PFSK-1 (cell line): ENCODE data around the gene NOVA2.

Experiments used
- FOXP2 ChIP-seq: optimal IDR thresholded peaks from 2 replicates; pipeline ENCODE3; 2011; ENCODE audit warnings: borderline replicate concordance, control low read depth, inconsistent platforms; ENCODE audit not compliant: insufficient read depth; ENCODE audit errors: extremely low read length, extremely low read depth
- POLR2AphosphoS5 ChIP-seq: IDR thresholded peaks from 2 replicates; pipeline ENCODE4 v1.6.1; 2012; ENCODE audit warnings: low read depth, mild to moderate bottlenecking, control low read depth, low read length, moderate library complexity
- SIN3A ChIP-seq: IDR thresholded peaks from 2 replicates; pipeline ENCODE4 v1.6.1; 2012; ENCODE audit warnings: mild to moderate bottlenecking, low read length, moderate library complexity, borderline replicate concordance; ENCODE audit not compliant: insufficient read depth
- TAF1 ChIP-seq: IDR thresholded peaks from 2 replicates; pipeline ENCODE4 v1.6.1; 2012; ENCODE audit warnings: low read length, control low read depth, borderline replicate concordance; ENCODE audit not compliant: insufficient read depth
- TF ChIP-seq, protein P1 (sequence below), 2 experiments: IDR thresholded peaks; 2 replicates each; pipeline versions ENCODE4 v1.6.1 to v1.8.0; 2011 to 2012; ENCODE audit warnings: low read depth in 2 of 2, low read length in 2 of 2, control low read depth in 1 of 2, inconsistent platforms in 1 of 2, mild to moderate bottlenecking in 1 of 2, moderate library complexity in 1 of 2; ENCODE audit not compliant: insufficient read depth in 1 of 2

The NOVA2 gene

DNA sequence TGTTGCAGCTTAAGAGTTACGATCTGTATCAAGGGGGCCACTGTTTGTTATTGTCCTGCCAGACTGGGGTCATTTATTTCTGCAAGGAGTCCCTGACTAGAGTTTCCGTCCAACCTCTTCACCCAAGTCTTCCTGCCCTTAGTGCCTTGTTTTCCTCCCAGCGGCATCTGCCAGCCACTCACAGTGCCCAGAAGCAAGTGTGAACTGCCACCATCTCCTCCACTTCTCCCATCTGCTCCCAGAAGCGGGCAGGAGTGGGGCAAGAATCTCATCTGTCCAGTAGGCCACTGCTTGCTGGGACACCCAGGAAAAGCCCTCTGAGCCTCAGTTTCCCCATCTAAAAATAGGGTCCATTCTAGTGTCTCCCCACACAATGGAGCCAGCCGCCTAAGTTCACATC, 4.0 kb downstream of the NOVA2 start:
- TF ChIP-seq TAF1 = no peak
- no peak for TF ChIP-seq POLR2AphosphoS5
- TF ChIP-seq, protein P1, sequence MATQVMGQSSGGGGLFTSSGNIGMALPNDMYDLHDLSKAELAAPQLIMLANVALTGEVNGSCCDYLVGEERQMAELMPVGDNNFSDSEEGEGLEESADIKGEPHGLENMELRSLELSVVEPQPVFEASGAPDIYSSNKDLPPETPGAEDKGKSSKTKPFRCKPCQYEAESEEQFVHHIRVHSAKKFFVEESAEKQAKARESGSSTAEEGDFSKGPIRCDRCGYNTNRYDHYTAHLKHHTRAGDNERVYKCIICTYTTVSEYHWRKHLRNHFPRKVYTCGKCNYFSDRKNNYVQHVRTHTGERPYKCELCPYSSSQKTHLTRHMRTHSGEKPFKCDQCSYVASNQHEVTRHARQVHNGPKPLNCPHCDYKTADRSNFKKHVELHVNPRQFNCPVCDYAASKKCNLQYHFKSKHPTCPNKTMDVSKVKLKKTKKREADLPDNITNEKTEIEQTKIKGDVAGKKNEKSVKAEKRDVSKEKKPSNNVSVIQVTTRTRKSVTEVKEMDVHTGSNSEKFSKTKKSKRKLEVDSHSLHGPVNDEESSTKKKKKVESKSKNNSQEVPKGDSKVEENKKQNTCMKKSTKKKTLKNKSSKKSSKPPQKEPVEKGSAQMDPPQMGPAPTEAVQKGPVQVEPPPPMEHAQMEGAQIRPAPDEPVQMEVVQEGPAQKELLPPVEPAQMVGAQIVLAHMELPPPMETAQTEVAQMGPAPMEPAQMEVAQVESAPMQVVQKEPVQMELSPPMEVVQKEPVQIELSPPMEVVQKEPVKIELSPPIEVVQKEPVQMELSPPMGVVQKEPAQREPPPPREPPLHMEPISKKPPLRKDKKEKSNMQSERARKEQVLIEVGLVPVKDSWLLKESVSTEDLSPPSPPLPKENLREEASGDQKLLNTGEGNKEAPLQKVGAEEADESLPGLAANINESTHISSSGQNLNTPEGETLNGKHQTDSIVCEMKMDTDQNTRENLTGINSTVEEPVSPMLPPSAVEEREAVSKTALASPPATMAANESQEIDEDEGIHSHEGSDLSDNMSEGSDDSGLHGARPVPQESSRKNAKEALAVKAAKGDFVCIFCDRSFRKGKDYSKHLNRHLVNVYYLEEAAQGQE (IDR thresholded peaks at IDR 0.05; ENCODE audit: insufficient read depth in 1 of 2, low read depth in 2 of 2, low read length in 2 of 2) = no peak
- no peak for TF ChIP-seq FOXP2
- TF ChIP-seq SIN3A = no peak

DNA sequence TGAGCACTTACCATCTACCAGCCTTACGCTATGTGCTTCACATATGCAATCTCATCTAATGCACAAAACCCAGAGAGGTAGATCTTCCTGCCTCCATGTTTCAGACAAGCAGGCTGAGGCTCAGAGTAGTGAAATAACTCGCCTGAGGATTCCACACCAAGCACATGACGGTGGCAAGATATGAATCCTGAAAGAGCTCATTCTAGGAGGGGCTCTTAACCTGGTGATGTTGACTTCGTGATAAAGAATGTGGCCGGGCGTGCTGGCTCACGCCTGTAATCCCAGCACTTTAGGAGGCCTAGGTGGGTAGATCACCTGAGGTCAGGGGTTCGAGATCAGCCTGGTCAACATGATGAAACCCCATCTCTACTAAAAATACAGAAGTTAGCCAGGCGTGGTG, 5.0 kb downstream of the NOVA2 start:
- no peak for TF ChIP-seq SIN3A
- no peak for TF ChIP-seq TAF1
- TF ChIP-seq, protein P1 (IDR thresholded peaks at IDR 0.05; ENCODE audit: insufficient read depth in 1 of 2, low read depth in 2 of 2, low read length in 2 of 2) = no peak
- TF ChIP-seq POLR2AphosphoS5 = no peak
- TF ChIP-seq FOXP2 = no peak

DNA sequence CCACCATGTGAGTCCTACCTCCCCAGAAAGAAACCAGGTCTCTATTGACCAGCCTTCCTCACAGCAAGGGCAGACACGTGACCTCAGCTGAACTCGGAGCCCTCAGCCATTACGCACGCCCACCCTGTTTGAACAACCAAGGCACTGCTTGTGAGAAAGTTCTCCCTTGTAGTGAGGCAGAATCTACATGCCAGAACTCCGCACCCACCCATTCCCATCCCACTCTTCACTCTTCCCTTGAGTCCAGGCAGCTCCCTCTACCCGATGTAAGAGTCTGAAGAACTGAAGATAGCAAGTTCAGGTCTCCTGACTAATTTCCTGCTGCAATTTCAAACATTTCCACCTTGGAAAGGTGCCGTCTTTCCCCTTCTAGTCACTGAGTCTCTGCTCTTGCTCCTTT, 6.4 kb downstream of the NOVA2 start:
- TF ChIP-seq FOXP2 (no peak), POLR2AphosphoS5 (no peak), SIN3A (no peak)

DNA sequence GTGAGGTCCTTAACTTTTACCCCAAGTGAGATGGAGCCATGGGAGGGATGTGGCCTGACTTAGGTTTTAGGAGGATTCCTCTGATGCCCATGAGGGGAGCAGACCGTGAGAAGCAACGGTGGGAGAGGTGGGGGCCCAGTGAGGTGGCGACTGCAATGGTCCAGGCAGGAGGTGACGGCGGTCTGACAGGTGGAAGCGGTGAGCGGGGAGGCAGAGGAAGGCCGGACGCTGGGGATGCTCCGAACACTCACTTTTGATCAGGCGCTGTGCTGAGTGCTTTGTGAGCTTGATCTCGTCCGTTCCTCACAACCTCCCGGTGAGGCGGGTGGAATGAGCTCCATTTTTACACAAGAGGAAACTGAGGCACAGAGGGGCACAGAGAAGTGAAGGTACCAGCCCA, 11.6 kb downstream of the NOVA2 start:
- TF ChIP-seq FOXP2 = no peak
- TF ChIP-seq POLR2AphosphoS5 = no peak

DNA sequence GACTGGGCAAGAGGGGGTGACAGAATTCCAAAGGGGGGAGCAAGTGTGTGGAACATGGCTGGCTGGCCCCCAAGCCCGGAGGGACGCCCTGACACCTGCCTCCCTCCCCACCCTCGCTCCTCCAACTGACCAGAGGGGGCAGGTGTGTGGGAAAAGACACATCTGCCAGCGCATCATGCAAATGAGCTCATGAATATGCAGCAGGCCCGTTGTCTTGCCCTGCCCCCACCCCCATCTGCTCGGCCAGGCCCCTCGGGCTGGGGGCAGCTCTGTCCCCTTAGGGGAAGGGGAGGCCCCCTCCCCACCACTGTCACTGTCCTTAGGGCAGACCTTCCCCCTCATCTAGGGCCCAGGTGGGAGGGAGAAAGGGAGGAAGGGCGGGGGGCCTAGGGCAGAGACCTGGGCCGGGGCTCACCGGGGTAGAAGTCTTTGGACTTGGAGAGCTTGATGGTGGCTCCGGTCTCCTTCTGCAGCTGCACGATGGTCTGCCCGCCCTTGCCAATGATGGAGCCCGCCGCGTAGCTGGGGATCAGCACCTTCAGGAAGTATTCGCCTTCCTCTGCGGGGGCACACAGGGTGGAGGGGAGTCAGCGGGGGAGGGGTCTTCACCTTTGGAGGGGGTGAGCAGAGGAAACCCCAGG, 12.9 kb downstream of the NOVA2 start:
- TF ChIP-seq TAF1 = no peak
- TF ChIP-seq, protein P1 (IDR thresholded peaks at IDR 0.05; ENCODE audit: insufficient read depth in 1 of 2, low read depth in 2 of 2, low read length in 2 of 2) = no peak
- no peak for TF ChIP-seq SIN3A
- TF ChIP-seq FOXP2 = no peak
- TF ChIP-seq POLR2AphosphoS5 = no peak

DNA sequence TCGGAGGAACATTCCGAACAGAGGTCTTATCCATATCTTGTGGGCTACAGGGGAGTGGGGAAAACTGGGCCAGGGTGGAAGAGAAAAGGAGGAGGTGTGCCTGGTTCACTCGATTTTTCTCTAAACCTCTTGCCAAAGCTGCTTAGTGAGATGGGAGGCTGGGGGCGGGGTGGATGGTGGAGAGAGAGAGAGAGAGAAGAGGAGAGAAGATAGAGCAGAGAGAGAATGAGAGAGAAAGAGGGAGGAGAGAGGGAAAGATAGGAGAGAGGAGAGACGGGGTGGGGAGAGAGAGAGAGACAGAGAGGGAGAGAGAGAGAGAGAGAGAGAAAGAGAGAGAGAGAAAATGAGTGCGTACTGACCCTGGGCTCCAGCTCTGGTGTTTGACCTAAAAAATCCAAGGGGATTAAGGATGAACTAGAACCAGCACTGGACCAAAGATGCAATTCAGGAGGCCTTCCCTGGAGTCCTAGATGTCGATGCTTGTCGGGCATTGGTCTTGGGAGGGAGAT, 14.1 kb downstream of the NOVA2 start:
- TF ChIP-seq TAF1 = no peak
- TF ChIP-seq POLR2AphosphoS5 = no peak
- no peak for TF ChIP-seq SIN3A
- no peak for TF ChIP-seq FOXP2
- TF ChIP-seq, protein P1 (IDR thresholded peaks at IDR 0.05; ENCODE audit: insufficient read depth in 1 of 2, low read depth in 2 of 2, low read length in 2 of 2) = no peak
